Epithelial cell of esophagus (primary cell): ENCODE measurements around the gene FRMD7.
"Not testable (repeated sequence)": the region's sequence is repeated elsewhere in the genome, so short reads cannot be mapped to it uniquely, and the experiment has no call there.

Experiments
- DNase-seq: peaks from one replicate; pipeline ENCODE4 v3.0.0; 2010; ENCODE audit warnings: low read depth
- H3K4me3 ChIP-seq: 2 replicates; pipeline ENCODE4 v1.5.1; 2011; ENCODE audit warnings: mild to moderate bottlenecking, low read length, control low read depth
- CTCF ChIP-seq: IDR thresholded peaks from 2 replicates; pipeline ENCODE4 v1.5.1; 2011; ENCODE audit warnings: low read depth, mild to moderate bottlenecking, low read length, control low read depth, inconsistent platforms; ENCODE audit not compliant: insufficient read depth; ENCODE audit errors: missing control alignments

Gene FRMD7

GRCh38 chrX:132118358-132118757 is 9.5 kb downstream of the FRMD7 start:
- DNase-seq, result no peak
- no peak for TF ChIP-seq CTCF
- H3K4me3 ChIP-seq, result no peak overlapping the region

GRCh38 chrX:132115792-132116191 is 12.0 kb downstream of the FRMD7 start:
- no peak for TF ChIP-seq CTCF
- H3K4me3 ChIP-seq, result no peak overlapping the region
- DNase-seq, result no peak

- no peak for TF ChIP-seq CTCF
- H3K4me3 ChIP-seq, result no peak overlapping the region
- no peak for DNase-seq
These were observed 13.2 kb downstream of the FRMD7 start for GRCh38 chrX:132114607-132115006.

GRCh38 chrX:132107291-132107690 is 20.5 kb downstream of the FRMD7 start:
- no peak for DNase-seq
- H3K4me3 ChIP-seq, result no peak overlapping the region
- no peak for TF ChIP-seq CTCF

- H3K4me3 ChIP-seq, result no peak overlapping the region
- TF ChIP-seq CTCF, result no peak
- DNase-seq, result no peak
These were observed 26.0 kb downstream of the FRMD7 start for GRCh38 chrX:132101799-132102198.

GRCh38 chrX:132101206-132101605 is 26.6 kb downstream of the FRMD7 start:
- DNase-seq, result no peak
- no peak overlapping the region for H3K4me3 ChIP-seq
- TF ChIP-seq CTCF, result no peak

GRCh38 chrX:132098704-132099103 is 29.1 kb downstream of the FRMD7 start:
- DNase-seq, H3K4me3 ChIP-seq: not testable (repeated sequence)

GRCh38 chrX:132094164-132094563 is 33.7 kb downstream of the FRMD7 start:
- TF ChIP-seq CTCF, result no peak
- no peak overlapping the region for H3K4me3 ChIP-seq
- no peak for DNase-seq
